SH-SY5Y (cell line): ENCODE data around the gene GCN1.

Source experiments
- GATA2 ChIP-seq: IDR thresholded peaks from 2 replicates; pipeline ENCODE4 v1.6.1; 2011; ENCODE audit warnings: mild to moderate bottlenecking, low read depth, low read length
- GATA3 ChIP-seq: IDR thresholded peaks from 2 replicates; pipeline ENCODE4 v1.6.1; 2011; ENCODE audit warnings: low read depth, mild to moderate bottlenecking, low read length, moderate library complexity

DNA sequence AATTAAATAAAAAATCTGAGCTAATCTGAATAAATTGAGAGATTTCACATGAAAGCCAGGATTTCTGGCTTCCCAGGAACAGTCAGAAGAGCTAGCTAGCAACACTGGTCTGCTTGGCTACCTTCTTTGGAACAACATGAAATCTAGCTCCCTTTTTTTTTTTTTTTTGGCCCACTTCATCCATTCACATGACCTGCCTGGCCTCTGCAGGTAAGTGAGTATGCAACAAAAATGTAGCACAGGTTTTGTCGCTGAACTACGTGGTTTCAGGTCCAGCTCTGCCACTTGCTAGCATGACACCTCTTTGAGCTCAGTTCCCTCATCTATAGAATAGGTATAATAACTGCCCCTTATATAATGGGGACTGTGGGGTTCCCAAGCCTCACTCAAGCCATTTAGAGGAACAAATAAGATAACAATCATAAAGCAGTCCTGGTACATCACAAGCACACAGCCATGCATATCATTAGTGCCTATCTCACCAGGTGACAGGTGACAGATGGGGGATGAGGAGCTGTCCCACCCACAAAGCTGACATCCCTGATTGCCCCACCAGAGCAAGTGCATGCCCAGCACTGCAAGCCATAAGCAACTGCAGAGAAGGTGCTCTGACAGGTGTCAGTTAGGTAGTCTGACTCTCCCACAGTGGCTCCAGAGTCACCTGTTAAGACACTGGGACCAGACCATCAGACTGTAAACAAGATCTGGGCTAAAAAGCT, 45.4 kb upstream of the GCN1 start:
- no peak for TF ChIP-seq GATA3
- no peak for TF ChIP-seq GATA2
